ENCODE measurements around the gene POLR3E. TPM values are rescaled to one million over a fixed set of nuclear protein-coding genes. Genes with fewer than 3 reads are reported as not detected.

The POLR3E gene
- total RNA-seq, 4 donors from 2014 or later: 21.5 to 57.2 (median 37.7) TPM

GRCh38 chr16:22326771-22327445 is 29.7 kb downstream of the POLR3E start:
- peaks cover 27 to 98% (median 50%) of the 10 kb centered on the region in 3 donors for H3K36me3 ChIP-seq
- H3K9me3 ChIP-seq: no peaks in the 10 kb centered on the region
- H3K4me3 ChIP-seq: no peak overlapping the region
- H3K27me3 ChIP-seq: no peaks in the 10 kb centered on the region
- no peaks in the 10 kb centered on the region for H3K4me1 ChIP-seq
- no peak for DNase-seq
- WGBS, 2 donors: 90 to 98% methylated on average over 2 to 8 of the region's 13 CpGs
- intact Hi-C loops (cut with DNase I): no loop called here
- H3K27ac ChIP-seq: no peak overlapping the region
- TF ChIP-seq POLR2A (IDR thresholded peaks at IDR 0.05): no peak
- no peak for TF ChIP-seq CTCF (IDR thresholded peaks at IDR 0.05)

- Histone ChIP-seq H3K9me3 (no peaks in the 10 kb centered on the region), H3K4me3 (no peak overlapping the region), H3K4me1 (no peaks in the 10 kb centered on the region), H3K36me3 (peaks cover 27 to 98% (median 55%) of the 10 kb centered on the region in 3 donors), H3K27me3 (no peaks in the 10 kb centered on the region), H3K27ac (no peak overlapping the region)
- WGBS, 2 donors: 82 to 89% methylated on average over 2 to 3 of the region's 6 CpGs
- no peak for TF ChIP-seq CTCF (IDR thresholded peaks at IDR 0.05)
- TF ChIP-seq POLR2A (IDR thresholded peaks at IDR 0.05): no peak
- intact Hi-C loops (cut with DNase I): no loop called here
- no peak for DNase-seq
Observed at GRCh38 chr16:22327446-22327775, 30.2 kb downstream of the POLR3E start.

GRCh38 chr16:22328081-22328725 is 31.0 kb downstream of the POLR3E start:
- H3K4me1 ChIP-seq: no peaks in the 10 kb centered on the region
- WGBS, 2 donors: 79 to 93% methylated on average over 2 to 6 of the region's 10 CpGs
- H3K27me3 ChIP-seq: no peaks in the 10 kb centered on the region
- peaks cover 27 to 98% (median 50%) of the 10 kb centered on the region in 3 donors for H3K36me3 ChIP-seq
- DNase-seq: no peak
- no peak overlapping the region for H3K27ac ChIP-seq
- no peaks in the 10 kb centered on the region for H3K9me3 ChIP-seq
- TF ChIP-seq POLR2A (IDR thresholded peaks at IDR 0.05) (no peak), CTCF (IDR thresholded peaks at IDR 0.05) (no peak)
- H3K4me3 ChIP-seq: no peak overlapping the region
- intact Hi-C loops (cut with DNase I): no loop called here

- WGBS, 2 donors: 95 to 96% methylated on average over 7 to 9 of the region's 9 CpGs
- Histone ChIP-seq H3K36me3 (peaks cover 27 to 98% (median 49%) of the 10 kb centered on the region in 3 donors), H3K4me1 (no peaks in the 10 kb centered on the region), H3K4me3 (no peak overlapping the region), H3K27me3 (no peaks in the 10 kb centered on the region), H3K27ac (no peak overlapping the region), H3K9me3 (no peaks in the 10 kb centered on the region)
- intact Hi-C loops (cut with DNase I): no loop called here
- TF ChIP-seq CTCF (IDR thresholded peaks at IDR 0.05) (no peak), POLR2A (IDR thresholded peaks at IDR 0.05) (no peak)
- no peak for DNase-seq
Observed at GRCh38 chr16:22329199-22329695, 32.0 kb downstream of the POLR3E start.

- H3K36me3 ChIP-seq: peaks cover 19 to 98% (median 44%) of the 10 kb centered on the region in 3 donors
- 53 to 62% methylated on average over 4 of the region's 4 CpGs for WGBS, 2 donors
- intact Hi-C loops (cut with DNase I): no loop called here
- H3K4me3 ChIP-seq: no peak overlapping the region
- peak overlapping the region in 2 of 4 donors; percentile 13 to 16 for H3K27ac ChIP-seq
- H3K9me3 ChIP-seq: no peaks in the 10 kb centered on the region
- TF ChIP-seq CTCF (IDR thresholded peaks at IDR 0.05) (no peak), POLR2A (IDR thresholded peaks at IDR 0.05) (no peak)
- H3K27me3 ChIP-seq: no peaks in the 10 kb centered on the region
- DNase-seq: no peak
- H3K4me1 ChIP-seq: no peaks in the 10 kb centered on the region
Observed at GRCh38 chr16:22330326-22330725, 33.1 kb downstream of the POLR3E start.

All from esophagus squamous epithelium (tissue), 5 donors.